Measurements from ENCODE around the gene PAX3.

The PAX3 gene

DNA sequence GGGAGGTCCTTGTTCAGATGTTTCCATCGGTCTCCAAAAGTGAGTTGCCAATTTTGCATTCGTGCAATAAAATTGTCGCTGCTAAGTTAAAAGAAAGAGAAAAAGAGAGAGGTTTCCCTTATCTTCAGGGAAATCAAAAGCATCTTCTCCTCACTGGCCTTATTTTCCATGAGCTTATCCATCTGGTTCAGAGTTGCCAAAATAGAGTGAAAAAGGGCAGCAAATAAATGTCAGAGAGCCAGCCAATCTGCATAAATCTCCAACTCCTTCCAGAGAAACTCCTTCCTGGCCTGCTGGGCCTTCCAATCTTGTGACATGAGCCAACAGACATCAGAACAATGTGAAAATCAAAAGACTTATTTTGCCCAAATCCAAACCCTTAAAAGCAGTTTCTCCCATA lies 28.4 kb downstream of the PAX3 start:
- DNase-seq (ENCODE audit: low spot score) = no peak

DNA sequence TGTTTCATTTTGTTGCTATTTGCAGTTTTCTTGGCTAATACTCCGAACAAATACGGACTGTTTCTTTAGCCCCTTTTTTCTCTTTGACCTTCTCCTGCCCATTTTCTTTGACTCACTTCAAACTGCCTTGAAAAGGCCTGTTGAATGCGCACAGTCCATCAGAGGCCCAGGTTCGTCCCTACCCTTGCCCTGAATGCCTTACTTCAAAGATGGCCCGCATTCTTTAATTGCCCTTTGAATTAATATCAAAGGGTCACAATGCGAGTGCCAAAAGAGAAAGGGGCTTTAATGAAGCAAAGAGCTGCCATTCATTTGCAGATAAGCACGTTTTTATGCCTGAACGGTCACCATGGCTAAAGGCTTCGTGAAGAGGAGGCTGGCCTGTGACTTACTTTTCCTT lies 29.7 kb downstream of the PAX3 start:
- no peak for DNase-seq (ENCODE audit: low spot score)

DNA sequence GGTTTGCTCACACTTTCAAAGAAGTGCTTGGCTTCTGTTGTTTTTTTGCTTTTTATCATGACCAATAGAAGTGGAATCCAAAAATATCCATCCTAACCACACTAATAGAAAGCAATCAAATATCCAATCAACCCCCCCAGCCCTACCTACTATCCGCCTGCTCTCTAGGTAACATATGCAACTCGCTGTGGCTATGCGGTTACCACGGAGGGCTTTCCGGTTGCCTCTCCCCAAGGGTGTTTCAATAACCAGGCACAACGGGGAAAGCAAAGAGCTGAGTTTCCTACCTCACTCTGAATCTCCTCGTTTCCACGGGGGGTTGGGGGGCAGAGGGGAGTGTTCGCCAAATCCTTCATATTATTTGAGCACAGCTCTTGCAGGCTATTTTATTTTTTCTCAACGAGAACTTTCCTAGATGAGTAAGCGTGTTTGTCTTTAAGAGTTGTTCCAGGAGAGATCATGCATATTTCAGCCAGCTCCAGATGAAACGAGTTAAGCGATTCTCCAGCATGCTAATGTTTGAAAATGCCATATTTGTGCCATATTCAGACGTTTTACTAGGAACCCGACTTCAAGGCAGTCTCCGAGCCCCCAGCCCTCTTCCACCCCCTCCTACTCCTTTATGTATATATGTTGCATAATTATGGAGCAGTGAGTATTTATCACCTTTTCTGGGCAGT lies 30.3 kb downstream of the PAX3 start:
- no peak for DNase-seq (ENCODE audit: low spot score)

DNA sequence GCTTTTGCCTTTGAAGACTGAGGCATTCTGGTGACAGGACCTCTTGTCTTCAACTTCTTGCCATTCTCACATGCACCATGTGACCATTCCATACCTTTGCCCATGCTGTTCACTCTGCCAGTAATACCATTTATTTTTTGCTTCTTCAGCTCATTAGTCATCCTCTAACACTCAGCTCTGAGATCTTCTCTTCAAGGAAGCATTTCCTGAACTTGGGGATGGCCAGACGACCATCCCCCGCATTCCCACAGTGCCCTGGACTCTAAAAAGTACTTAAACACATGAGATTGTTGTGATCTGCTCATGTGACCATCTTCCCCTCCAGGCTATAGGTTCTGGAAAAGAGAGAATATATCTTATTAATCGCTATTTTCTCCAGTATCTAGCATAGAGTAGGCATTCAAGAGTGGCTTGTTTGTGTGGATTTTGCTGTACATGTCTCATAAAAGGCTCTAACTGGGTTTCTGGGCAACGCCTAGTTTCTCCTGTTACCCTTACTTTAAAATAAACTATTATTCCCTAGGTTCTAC lies 33.9 kb downstream of the PAX3 start:
- DNase-seq (ENCODE audit: low spot score) = no peak

DNA sequence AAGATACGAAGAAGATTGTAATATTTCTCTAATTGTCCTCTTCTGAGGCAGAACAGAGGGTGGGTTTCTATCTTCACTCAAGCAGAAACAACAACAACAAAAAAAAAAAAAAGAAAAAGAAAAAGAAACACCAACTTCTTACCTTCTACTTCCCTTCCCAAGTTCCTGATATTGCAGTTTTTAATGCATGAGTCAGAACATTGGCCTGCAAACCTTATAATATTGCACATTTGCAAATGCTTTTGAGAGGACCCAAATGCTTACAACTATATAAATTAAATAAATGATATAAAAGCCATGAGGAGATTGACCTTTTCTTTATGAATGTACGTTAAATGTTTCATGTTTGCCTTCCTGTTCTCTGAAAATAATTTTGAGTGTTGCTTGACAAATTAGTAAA lies 37.3 kb downstream of the PAX3 start:
- no peak for DNase-seq (ENCODE audit: low spot score)

DNA sequence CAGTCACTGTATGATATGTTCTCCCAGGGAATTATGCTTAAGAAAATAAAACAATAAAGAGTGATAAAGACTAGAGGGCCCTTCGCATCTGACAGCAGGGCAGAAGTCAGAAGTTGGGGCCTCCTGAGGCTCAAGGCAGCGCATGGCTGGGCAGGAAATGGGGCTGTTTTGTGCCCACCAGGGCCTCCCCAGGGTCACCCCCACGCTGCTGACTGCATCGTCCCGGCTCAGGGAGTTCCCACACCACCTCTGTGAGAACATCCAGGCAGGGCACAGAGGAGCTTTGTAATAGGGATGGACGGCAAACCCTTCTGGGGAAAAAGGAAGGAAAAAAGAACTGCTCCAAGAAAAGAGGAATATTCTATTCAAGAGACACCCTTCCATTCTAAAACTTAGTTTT lies 41.2 kb downstream of the PAX3 start:
- DNase-seq (ENCODE audit: low spot score) = no peak

DNA sequence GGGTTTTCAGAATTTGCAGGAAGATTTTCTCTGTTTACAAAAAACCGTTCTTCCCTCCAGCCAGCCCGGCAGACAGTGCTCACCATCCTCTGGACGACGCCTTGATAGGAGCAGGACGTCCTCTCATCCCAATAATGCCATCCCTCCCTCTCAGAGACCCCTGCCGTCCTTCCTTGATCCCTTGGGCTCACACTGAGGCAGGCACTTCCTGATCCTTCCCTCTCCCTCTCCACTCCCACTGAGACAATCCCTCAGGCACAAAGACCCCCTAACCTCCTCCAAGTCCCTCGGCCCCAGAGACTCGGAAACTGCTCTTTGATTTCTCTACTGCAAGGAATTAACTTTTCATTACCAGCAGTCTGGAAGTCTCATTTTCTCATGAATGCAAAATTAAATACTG lies 42.5 kb downstream of the PAX3 start:
- no peak for DNase-seq (ENCODE audit: low spot score)

DNA sequence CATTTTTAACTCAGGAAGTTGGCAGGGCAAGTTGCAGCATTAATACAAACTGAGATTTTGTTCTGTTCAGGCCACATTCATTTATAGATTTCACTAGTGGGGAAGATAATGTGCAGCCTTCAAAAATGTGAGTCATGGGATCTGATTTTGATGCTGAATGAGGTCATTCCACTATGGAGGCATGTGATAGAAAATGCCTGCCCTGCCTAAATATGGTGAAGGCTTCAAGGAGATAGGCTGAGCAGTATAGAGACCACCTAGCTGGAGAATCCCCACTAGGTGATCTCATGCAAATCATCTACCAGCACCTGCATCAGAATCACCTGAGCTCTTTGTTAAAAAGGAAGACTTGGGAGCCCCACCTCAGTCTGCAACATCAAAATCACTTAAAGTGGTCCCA lies 43.7 kb downstream of the PAX3 start:
- no peak for DNase-seq (ENCODE audit: low spot score)

DNA sequence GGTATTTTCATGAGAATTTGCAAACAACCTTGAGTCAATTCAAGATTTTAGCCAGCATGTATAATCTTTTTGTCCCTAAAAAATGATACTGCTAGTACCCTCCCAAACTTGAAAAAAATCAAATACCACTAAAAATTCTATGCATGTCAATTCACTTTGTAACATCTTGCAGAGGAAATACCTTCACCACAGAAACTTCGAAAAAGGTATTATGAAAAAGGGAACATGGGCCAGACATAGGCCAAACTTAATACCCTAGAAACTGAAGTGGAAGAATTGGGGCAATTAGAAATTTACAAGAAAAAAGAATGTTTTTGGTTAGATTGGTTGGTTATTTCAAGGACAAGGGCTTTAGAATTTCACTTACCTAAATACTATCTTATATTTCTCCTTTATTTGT lies 48.5 kb downstream of the PAX3 start:
- DNase-seq (ENCODE audit: low spot score) = no peak

DNA sequence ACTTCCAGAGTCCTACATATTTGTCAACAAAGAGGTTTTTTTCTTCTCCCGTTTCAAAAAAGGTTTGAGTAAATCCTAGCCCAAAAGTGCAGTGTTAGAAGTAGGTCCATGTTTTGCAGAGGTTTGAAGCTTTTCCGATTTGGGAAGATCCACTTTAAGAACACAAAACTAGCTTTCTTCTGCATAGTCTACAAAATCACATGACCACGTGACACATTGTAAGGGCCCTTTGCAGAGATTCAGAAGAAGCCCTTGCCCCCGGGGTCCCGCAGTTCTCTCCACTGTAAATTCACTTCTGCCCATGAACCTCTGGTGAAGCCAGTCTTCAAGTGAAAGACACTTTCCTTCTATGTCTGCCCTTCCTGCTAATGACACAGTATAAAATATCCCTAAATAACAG lies 49.4 kb downstream of the PAX3 start:
- no peak for DNase-seq (ENCODE audit: low spot score)

DNA sequence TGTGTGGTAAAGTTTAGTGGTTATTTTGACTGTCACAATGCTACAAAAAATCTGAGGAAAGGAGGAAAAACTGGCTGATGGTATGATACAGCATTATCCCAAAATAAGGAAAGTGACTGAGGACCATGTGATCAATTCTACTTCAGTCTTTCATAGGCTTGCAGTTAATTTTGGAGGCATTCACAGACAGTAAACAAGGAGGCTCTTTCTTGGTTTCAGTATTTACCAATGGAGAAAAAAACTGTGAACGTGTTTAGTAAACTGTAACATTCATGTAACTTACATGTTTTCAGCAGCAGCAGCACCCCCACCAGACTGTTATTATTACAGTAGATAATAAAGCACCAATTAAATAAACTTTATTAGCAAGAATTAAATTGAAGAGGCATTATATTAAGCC lies 50.0 kb downstream of the PAX3 start:
- no peak for DNase-seq (ENCODE audit: low spot score)

DNA sequence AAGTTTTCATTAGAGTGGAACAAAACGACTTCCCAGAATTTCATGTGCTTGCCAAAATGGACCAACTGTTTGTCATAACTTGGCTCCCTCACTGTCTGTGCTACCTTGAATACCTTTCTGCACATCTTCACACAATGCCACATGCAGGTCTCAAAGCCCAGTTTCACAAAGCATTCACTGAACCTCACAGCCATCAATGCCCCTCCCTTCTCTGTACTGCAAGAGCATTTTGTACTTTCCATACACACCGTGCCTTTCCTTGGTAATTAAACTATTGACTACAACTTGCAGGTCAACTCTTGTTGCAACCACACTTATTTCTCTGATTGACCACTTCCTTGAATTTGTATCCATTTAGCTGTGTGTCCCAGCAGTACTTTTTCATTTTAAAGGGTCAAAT lies 50.5 kb downstream of the PAX3 start:
- DNase-seq (ENCODE audit: low spot score) = no peak

DNA sequence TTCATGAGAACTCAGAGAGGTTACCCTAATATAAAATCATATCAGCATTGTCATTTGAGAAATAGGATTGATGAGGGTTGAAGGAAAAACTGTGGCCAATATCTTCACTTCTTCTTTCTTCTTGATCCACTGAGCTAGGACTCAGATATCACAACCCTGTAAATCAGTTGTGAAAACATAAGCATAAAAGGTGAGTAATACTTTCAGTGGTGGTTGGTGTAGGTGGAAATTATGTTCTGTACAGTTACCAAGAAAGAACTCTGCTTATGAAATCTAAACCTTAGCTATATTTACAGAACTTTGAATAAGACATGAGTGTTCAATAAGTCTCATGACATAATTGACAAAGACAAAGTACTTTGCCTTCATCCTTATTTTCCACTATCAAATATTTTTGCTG lies 56.3 kb downstream of the PAX3 start:
- DNase-seq (ENCODE audit: low spot score) = no peak

DNA sequence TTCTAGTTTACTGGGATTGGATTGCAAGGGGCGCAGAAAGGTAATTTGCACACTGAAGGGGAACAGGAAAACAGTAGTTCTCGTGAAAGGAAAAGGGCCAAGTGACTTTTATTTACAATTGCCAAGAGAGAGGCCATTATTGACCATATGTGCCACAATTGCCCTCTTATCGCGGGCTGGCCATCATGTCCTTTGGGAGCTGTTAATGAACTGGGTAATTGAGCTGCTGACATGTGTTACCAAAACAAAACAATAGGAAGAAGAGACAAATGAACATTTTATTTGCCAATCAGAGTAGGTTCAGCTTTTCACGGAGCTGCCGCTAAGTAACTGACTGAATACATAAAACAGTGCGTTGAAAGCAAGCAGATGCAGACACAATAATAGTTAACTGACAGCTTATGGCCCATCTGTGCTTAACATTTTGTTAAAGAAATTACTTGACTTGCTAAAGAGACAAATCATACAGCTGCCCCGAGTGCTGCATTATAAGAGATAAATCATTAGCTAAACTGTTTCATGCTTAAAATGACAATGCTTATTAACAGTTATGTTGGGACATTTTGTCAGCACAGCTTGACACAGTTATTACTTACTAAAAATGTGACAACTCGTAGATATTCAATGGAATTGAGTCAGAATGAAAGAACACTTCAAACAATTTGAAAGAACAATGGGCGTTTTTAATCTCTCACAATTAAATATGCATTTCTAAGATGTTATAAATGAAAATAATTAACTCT lies 57.5 kb downstream of the PAX3 start:
- no peak for DNase-seq (ENCODE audit: low spot score)

DNA sequence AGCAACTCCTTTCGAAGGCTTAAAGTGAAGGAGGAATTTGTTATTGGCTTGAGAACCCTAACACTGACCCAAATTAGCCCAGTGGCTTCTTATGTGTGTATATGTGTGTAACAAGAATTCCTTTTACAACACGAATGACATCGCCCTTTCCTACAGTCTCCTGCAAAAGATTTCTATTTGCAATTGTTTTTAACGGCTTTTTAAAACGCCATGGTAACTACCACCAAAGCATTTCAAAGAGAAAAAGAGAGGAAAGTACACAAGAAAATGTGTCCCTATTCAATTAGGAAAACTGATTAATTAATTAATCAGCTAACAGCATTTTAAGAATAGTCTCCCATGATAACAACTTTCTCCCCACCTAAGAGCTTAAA lies 58.1 kb downstream of the PAX3 start:
- DNase-seq (ENCODE audit: low spot score) = no peak

DNA sequence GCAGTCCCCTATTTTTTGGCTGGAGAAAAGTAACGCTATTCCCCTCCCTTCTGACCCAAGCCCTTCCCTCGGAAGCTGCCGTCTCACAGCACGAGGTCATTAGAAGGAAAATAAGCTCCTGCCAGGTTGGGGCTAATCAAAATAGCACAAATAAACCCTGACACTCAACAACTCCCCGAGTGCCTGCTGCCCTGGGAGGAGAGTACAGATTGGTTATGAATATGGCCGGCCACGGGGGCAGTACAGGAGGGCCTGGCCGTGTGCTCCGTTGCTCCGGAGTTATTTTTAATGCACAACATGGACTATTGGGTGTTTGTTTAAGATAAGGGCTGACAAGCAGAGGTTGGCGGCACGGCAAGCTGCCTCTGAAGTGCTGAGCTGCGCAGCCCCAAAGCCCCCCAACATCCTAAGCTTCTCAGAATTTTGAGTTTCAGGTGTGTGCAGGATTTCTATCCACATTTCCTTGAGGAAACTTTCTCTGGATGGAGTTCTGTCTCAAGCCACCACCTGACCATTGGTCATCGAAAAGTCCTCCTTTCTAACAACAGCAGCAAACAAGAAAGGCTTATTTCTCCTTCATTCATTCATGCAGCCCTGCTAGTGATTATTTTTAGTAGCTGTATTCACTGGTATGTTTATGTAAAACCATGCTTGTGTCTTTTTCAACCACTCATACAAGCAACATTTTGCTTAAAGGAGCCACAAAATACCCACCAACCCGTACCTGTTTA lies 58.7 kb downstream of the PAX3 start:
- no peak for DNase-seq (ENCODE audit: low spot score)

DNA sequence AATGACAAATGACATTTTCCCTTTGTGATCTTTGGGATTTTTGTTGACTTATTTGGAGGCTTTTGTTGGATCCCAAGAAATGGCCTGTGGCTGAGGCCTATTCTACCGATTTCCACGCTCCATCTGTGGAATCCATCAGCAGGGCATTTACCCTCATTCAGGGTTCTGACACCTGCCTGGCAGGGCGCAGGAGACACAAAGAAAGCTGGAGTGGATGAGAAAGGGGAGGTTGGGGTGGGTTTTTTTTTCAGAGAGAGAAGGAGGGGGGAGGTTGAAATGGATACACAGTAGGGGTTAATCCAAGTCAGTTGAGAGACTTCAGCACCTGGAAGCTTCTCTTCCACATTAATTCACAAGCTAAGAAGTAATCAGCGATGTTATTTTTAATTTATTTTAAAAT lies 59.7 kb downstream of the PAX3 start:
- no peak for DNase-seq (ENCODE audit: low spot score)

DNA sequence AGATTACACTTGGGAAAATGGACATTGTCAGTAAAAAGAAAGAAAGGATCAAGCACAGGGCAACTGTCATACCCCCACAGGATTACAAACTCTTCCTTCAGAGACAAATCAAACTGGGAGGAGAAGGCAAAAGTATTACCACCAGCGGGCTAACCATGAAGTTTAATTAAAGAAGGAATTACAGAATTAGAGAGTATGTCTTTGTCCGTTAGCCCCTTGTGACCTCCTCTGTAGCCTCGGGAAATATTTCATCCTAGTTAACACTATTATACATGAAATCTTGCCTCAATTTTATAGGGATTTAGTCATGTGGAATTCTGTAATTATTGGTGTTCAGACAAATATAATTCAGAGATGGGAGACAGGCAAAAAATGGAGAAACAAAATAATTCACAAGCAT lies 60.7 kb downstream of the PAX3 start:
- no peak for DNase-seq (ENCODE audit: low spot score)

DNA sequence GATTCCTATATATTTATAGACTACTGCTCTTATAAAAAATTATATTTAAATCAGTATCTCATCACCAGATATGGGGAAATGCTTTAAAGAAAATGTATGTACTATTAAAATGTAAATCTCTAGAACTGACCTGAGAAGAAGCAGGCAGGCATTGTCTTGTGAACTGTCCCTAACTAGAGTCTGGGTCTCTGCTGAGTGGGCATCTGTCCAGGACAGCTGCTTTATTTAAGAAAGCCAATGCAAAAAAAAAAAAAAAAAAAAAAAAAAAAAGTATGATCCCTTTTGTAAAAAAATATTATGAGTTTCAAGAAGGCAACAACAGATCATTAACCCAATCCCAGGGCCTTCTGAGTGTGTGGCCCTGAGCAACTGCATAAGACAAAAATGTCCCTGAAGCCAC lies 66.0 kb downstream of the PAX3 start:
- no peak for DNase-seq (ENCODE audit: low spot score)

DNA sequence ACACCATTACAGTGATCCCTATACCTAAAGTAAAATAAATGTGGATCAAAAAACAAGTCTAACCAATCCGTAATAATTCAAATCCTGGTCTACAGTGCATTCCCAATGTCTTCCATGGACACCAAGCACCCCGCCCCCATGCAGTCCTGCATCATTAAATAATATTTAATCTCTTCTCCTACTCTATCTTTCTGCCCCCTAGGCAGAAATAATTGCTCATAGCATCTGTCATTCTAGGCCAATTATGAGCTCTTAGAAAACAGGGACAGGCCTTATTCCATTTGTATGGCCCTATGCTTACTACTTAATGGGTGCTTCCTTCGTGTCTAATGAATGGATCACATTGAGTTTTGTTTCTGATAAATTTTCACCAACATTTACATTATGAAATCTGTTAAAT lies 66.4 kb downstream of the PAX3 start:
- no peak for DNase-seq (ENCODE audit: low spot score)

DNA sequence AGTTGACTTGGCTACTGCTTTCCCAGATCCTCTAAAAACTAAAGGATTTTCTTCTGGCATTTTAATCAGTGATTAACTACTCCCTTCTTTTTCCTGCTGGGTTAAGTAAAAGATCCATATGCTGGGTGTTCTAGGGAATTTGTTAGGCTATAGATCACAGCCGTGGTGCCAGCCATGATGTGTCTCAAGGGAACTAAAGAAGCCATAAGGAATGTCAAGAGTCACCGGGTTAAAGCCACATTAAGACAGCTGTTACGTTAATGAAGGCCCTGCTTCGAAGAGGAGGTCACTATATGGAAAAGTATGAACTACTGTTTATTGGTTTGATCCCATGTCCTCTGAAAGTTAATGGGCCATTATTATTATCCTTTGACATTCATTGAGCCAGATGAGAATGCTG lies 70.7 kb downstream of the PAX3 start:
- no peak for DNase-seq (ENCODE audit: low spot score)

DNA sequence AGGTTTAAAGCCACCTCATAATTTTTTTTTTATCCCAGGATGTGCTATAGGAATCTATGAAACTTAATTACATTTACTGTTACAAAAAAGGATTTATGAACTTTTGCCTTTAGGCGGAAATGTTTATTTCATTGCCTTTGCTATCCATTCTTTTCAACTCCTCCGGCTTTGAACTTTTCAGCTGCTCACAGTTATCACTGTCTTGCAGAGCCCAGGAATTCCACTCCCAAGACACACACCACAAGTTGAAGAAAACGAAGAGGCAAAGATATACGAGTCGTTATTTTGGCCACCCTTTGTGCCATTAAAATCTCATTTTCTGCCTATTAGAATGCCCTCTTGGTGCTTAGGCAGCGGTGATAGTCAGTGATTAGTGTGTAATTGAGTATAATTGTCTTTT lies 80.0 kb downstream of the PAX3 start:
- DNase-seq (ENCODE audit: low spot score) = no peak

DNA sequence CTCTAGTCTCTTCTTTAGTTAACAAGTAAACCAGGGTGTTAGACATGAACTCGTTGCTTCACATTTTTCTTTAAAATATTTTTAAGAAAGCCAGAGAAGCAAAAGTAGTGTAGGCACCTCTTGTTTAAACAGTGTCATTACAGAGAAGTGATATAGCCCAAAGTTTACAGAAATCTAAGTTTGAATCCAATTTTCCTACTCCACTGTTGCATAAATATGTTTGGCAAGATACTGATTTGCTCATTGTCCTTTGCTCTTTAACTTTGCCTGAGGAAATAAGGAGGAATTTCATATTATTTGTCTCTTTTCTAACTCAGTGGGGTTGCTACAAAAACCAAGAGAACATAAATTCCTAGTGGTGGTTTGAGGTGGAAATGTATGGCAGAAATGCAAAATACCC lies 81.1 kb downstream of the PAX3 start:
- DNase-seq (ENCODE audit: low spot score) = no peak
